Measurements from ENCODE around the gene SPSB1. TPM values are rescaled to one million over a fixed set of nuclear protein-coding genes. Genes with fewer than 3 reads are reported as not detected.

The SPSB1 gene
- total RNA-seq, 4 donors from 2014 or later, result 28.3 to 49.2 (median 42.1) TPM

- H3K27ac ChIP-seq, result no peak overlapping the region
- DNase-seq (ENCODE audit: low spot score in 2 of 2), result no peak
- H3K4me3 ChIP-seq, result no peak overlapping the region
- TF ChIP-seq POLR2AphosphoS5 (IDR thresholded peaks at IDR 0.05) (no peak), POLR2A (IDR thresholded peaks at IDR 0.05) (no peak), EP300 (IDR thresholded peaks at IDR 0.05) (no peak), CTCF (IDR thresholded peaks at IDR 0.05) (no peak)
- no peaks in the 10 kb centered on the region for H3K9me3 ChIP-seq
- WGBS, result 83% methylated on average over 10 of the region's 12 CpGs
- H3K36me3 ChIP-seq, result peaks cover 30% of the 10 kb centered on the region
- no peaks in the 10 kb centered on the region for H3K27me3 ChIP-seq
- peaks cover 13% of the 10 kb centered on the region for H3K4me1 ChIP-seq
Measured at GRCh38 chr1:9269721-9270120, 23.0 kb upstream of the SPSB1 start.

DNA sequence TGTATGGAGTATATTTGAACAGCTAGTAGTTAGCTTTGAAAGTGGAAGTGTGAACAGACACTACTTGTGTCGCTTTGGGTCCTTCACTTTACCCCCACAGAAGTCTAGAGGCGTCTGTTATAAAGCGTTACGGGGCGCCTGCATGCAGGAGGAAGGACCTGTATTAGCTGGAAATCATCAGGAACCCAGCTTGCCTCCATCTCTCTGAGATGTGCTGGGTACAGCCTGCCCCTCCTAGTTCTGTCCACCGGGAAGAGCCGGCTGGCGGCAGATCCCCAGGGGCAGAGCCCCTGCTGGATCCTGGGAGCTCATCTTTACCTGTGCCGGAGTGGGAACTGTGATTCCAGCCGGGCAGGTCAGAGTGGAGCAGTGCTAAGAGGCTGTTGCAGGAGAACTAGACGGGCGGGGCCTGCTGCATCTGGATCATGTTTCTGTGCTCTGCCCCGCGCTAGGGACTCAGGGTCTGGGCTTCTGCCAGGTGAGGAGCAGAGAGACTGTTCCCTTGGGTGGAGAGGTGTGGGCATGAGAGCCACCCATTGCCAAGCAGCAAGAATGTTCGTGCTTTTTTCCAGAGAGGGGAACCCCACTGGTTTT is 22.3 kb upstream of the SPSB1 start:
- peak in 1 of 2 donors; percentile 66 for DNase-seq (ENCODE audit: low spot score in 2 of 2)
- no peak for TF ChIP-seq POLR2AphosphoS5 (IDR thresholded peaks at IDR 0.05)
- no peak for TF ChIP-seq POLR2A (IDR thresholded peaks at IDR 0.05)
- TF ChIP-seq EP300 (IDR thresholded peaks at IDR 0.05), result no peak
- TF ChIP-seq CTCF (IDR thresholded peaks at IDR 0.05), result no peak
- peaks cover 18% of the 10 kb centered on the region for H3K4me1 ChIP-seq
- no peaks in the 10 kb centered on the region for H3K27me3 ChIP-seq
- no peak overlapping the region for H3K27ac ChIP-seq
- peaks cover 23% of the 10 kb centered on the region for H3K36me3 ChIP-seq
- no peak overlapping the region for H3K4me3 ChIP-seq
- no peaks in the 10 kb centered on the region for H3K9me3 ChIP-seq
- WGBS, result 47% methylated on average over 3 of the region's 15 CpGs

GRCh38 chr1:9271283-9271682 is 21.4 kb upstream of the SPSB1 start:
- DNase-seq (ENCODE audit: low spot score in 2 of 2), result no peak

GRCh38 chr1:9271861-9272595 is 20.7 kb upstream of the SPSB1 start:
- Histone ChIP-seq H3K4me1 (peaks cover 27% of the 10 kb centered on the region), H3K4me3 (no peak overlapping the region), H3K36me3 (peaks cover 15% of the 10 kb centered on the region), H3K9me3 (no peaks in the 10 kb centered on the region), H3K27me3 (no peaks in the 10 kb centered on the region), H3K27ac (no peak overlapping the region)
- WGBS, result 94% methylated on average over 14 of the region's 24 CpGs
- DNase-seq (ENCODE audit: low spot score in 2 of 2), result peak in 1 of 2 donors; percentile 52
- TF ChIP-seq POLR2AphosphoS5 (IDR thresholded peaks at IDR 0.05) (no peak), CTCF (IDR thresholded peaks at IDR 0.05) (no peak)

More at GRCh38 chr1:9271283-9271682, 21.4 kb upstream of the SPSB1 start:
- H3K4me3 ChIP-seq, result no peak overlapping the region
- peaks cover 27% of the 10 kb centered on the region for H3K4me1 ChIP-seq
- no peak for TF ChIP-seq CTCF (IDR thresholded peaks at IDR 0.05)
- no peak for TF ChIP-seq EP300 (IDR thresholded peaks at IDR 0.05)
- no peak for TF ChIP-seq POLR2AphosphoS5 (IDR thresholded peaks at IDR 0.05)
- TF ChIP-seq POLR2A (IDR thresholded peaks at IDR 0.05), result no peak
- H3K27ac ChIP-seq, result no peak overlapping the region
- H3K27me3 ChIP-seq, result no peaks in the 10 kb centered on the region
- no peaks in the 10 kb centered on the region for H3K9me3 ChIP-seq
- WGBS, result 81% methylated on average over 11 of the region's 11 CpGs
- peaks cover 15% of the 10 kb centered on the region for H3K36me3 ChIP-seq

DNA sequence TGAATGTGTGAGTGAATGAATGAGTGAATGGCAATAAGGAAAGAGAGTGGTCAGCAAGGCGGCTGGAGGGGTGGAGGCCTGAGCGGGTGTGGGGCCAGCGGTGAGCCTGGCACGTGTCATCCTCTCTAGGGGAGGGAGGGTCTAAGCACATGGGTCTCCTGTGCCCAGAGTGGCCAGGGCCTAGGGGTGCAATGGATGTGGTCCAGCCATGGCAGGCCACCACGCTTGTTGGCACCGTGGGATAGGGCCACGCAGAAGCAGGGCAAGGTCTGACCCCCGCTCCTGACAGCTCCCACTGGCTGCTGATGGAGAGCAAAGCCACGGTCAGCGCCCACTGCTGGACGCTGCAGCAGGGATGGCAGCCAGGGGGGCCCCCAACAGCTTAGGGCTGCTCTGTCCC is 19.5 kb upstream of the SPSB1 start:
- H3K27me3 ChIP-seq, result no peaks in the 10 kb centered on the region
- H3K4me3 ChIP-seq, result no peak overlapping the region
- H3K27ac ChIP-seq, result no peak overlapping the region
- peaks cover 27% of the 10 kb centered on the region for H3K4me1 ChIP-seq
- DNase-seq (ENCODE audit: low spot score in 2 of 2), result no peak
- peaks cover 14% of the 10 kb centered on the region for H3K36me3 ChIP-seq
- 73% methylated on average over 5 of the region's 11 CpGs for WGBS
- TF ChIP-seq POLR2A (IDR thresholded peaks at IDR 0.05), result no peak
- TF ChIP-seq POLR2AphosphoS5 (IDR thresholded peaks at IDR 0.05), result no peak
- no peak for TF ChIP-seq EP300 (IDR thresholded peaks at IDR 0.05)
- no peak for TF ChIP-seq CTCF (IDR thresholded peaks at IDR 0.05)
- no peaks in the 10 kb centered on the region for H3K9me3 ChIP-seq
